Right cardiac atrium (tissue), 5 donors: ENCODE measurements around the gene AIFM3. TPM values are rescaled to one million over a fixed set of nuclear protein-coding genes. Genes with fewer than 3 reads are reported as not detected.
A peak's percentile ranks its signal among the peaks of the same experiment; 100 is the strongest.

Experiments used
- ATAC-seq, 2 donors: fragments of 200-7000 bp; cut with Tn5 transposase; one replicate each; pipeline versions ENCODE4 v1.8.0 to v1.9.1; 2020; ENCODE audit warnings: moderate library complexity in 2 of 2, mild to moderate bottlenecking in 1 of 2
- DNase-seq, 3 donors: peaks; one replicate each; pipeline ENCODE4 v3.0.0-alpha.2; 2020
- H3K27ac ChIP-seq: one replicate; pipeline ENCODE4 v1.5.1; 2013; ENCODE audit warnings: mild to moderate bottlenecking, low read length, control low read depth, moderate library complexity
- H3K27me3 ChIP-seq: one replicate; pipeline ENCODE4 v1.6.1; 2013; ENCODE audit not compliant: control insufficient read depth, insufficient read depth
- H3K4me1 ChIP-seq: one replicate; pipeline ENCODE4 v1.6.1; 2013; ENCODE audit warnings: low read length; ENCODE audit not compliant: control insufficient read depth, insufficient read depth
- H3K4me3 ChIP-seq: one replicate; pipeline ENCODE4 v1.5.1; 2013; ENCODE audit warnings: low read length, control low read depth
- H3K9me3 ChIP-seq: one replicate; pipeline ENCODE4 v1.6.1; 2013; ENCODE audit warnings: low read length; ENCODE audit not compliant: control insufficient read depth
- WGBS: extraction: QIAGEN DNeasy Blood & Tissue Kit; methylation state at CpG from one replicate; pipeline ENCODE4 v1.1.7; 2013; 5-methylcytosine and 5-hydroxymethylcytosine counted together
- intact Hi-C, 4 donors: fragments of 100-400 bp; cut with DNase I; formaldehyde crosslinking; loops; one replicate each; pipeline versions ENCODE4 v1.11.0 to v1.14.0; 2022 to 2023
- polyA plus RNA-seq: library from polyadenylated mRNA; stranded (reverse); fragments of 200-250 nt; gene quantifications from one replicate; pipeline ENCODE4 v1.2.3, GENCODE V29; 2013
- total RNA-seq, 4 donors: library from RNA; stranded (reverse); fragmentation: NEBNext Ultra II Directional; extraction: Animal tissue kit (Norgen Biotek cat#: 25700); gene quantifications; one replicate each; pipeline ENCODE4 v1.2.1, GENCODE V29; 2021
- donor health status: healthy with polysubstance abuse.
- donor health status: DM: no; HTN: yes; CAD: no.
- donor health status: DM: no; HTN: no; CAD: no.
- donor health status: DM: no; HTN: yes; CAD: no; lungs with severe emphysema.
- donor health status: DM: yes; HTN: yes; CAD: no.

Gene AIFM3
- total and polyA plus RNA-seq, 5 donors: 1.0 to 2.1 (median 1.4) TPM

- no peaks in the 10 kb centered on the region for H3K9me3 ChIP-seq
- peak overlapping the region; percentile 22 for H3K27ac ChIP-seq
- ATAC-seq: peak; percentile 93 to 94
- intact Hi-C loops: loop anchor here in 1 of 4 donors (10.0 kb wide), 1 partner anchor 129 kb away; no protein-coding TSS in a partner anchor
- peak; percentile 94 to 98 (median 98) for DNase-seq
- peak overlapping the region; percentile 19 for H3K4me3 ChIP-seq
- H3K4me1 ChIP-seq: peaks cover 10% of the 10 kb centered on the region
- WGBS: under 1% methylated on average over 40 of the region's 40 CpGs
- H3K27me3 ChIP-seq: no peaks in the 10 kb centered on the region
Observed at GRCh38 chr22:21014202-21014725, 47.2 kb downstream of the AIFM3 start.

- ATAC-seq: peak; percentile 81 to 83
Observed at GRCh38 chr22:21014726-21015465, 47.8 kb downstream of the AIFM3 start, which contains the start of gene P2RX6. Gene P2RX6, plus strand, starts transcription at chr22:21015165. Its CDS starts 10 bp downstream, at chr22:21015175.

GRCh38 chr22:21015466-21016006 lies 48.5 kb downstream of the AIFM3 start:
- Histone ChIP-seq H3K4me1 (peaks cover 10% of the 10 kb centered on the region), H3K27ac (peak overlapping the region; percentile 6), H3K27me3 (no peaks in the 10 kb centered on the region), H3K4me3 (no peak overlapping the region), H3K9me3 (no peaks in the 10 kb centered on the region)
- intact Hi-C loops: loop anchor here in 1 of 4 donors (10.0 kb wide), 1 partner anchor 131 kb away; no protein-coding TSS in a partner anchor
- DNase-seq (peak in 2 of 3 donors; percentile 50 to 66), ATAC-seq (no peak)
- 57% methylated on average over 10 of the region's 10 CpGs for WGBS

More at GRCh38 chr22:21014726-21015465, 47.8 kb downstream of the AIFM3 start, which contains the start of gene P2RX6:
- intact Hi-C loops: loop anchor here in 1 of 4 donors (10.0 kb wide), 1 partner anchor 130 kb away; no protein-coding TSS in a partner anchor
- WGBS: 19% methylated on average over 12 of the region's 12 CpGs
- H3K9me3 ChIP-seq: no peaks in the 10 kb centered on the region
- H3K4me3 ChIP-seq: peak within 1 kb of the TSS; percentile 19
- peak; percentile 76 to 91 (median 89) for DNase-seq
- H3K4me1 ChIP-seq: peaks cover 10% of the 10 kb centered on the region
- peak within 1 kb of the TSS; percentile 22 for H3K27ac ChIP-seq
- H3K27me3 ChIP-seq: no peaks in the 10 kb centered on the region

- intact Hi-C loops: loop anchor here in 1 of 4 donors (10.0 kb wide), 1 partner anchor 132 kb away; no protein-coding TSS in a partner anchor
- H3K27me3 ChIP-seq: no peaks in the 10 kb centered on the region
- H3K4me1 ChIP-seq: peaks cover 10% of the 10 kb centered on the region
- 87% methylated on average over 13 of the region's 13 CpGs for WGBS
- no peaks in the 10 kb centered on the region for H3K9me3 ChIP-seq
- DNase-seq (peak in 1 of 3 donors; percentile 33), ATAC-seq (no peak)
- H3K27ac ChIP-seq: no peak overlapping the region
- no peak overlapping the region for H3K4me3 ChIP-seq
Observed at GRCh38 chr22:21016644-21017420, 49.8 kb downstream of the AIFM3 start.

GRCh38 chr22:21018314-21018713 lies 51.3 kb downstream of the AIFM3 start:
- Histone ChIP-seq H3K9me3 (no peaks in the 10 kb centered on the region), H3K27me3 (no peaks in the 10 kb centered on the region), H3K4me3 (no peak overlapping the region), H3K27ac (no peak overlapping the region), H3K4me1 (peaks cover 10% of the 10 kb centered on the region)
- 92% methylated on average over 4 of the region's 4 CpGs for WGBS
- intact Hi-C loops: loop anchor here in 1 of 4 donors (10.0 kb wide), 1 partner anchor 134 kb away; no protein-coding TSS in a partner anchor
- ATAC-seq (no peak), DNase-seq (no peak)

- Histone ChIP-seq H3K4me3 (no peak overlapping the region), H3K9me3 (no peaks in the 10 kb centered on the region), H3K27ac (no peak overlapping the region), H3K4me1 (no peaks in the 10 kb centered on the region), H3K27me3 (no peaks in the 10 kb centered on the region)
- intact Hi-C loops: loop anchor here in 1 of 4 donors (1.0 kb wide), 1 partner anchor 8 kb away; no protein-coding TSS in a partner anchor
- no peak for ATAC-seq
- WGBS: 62% methylated on average over 7 of the region's 7 CpGs
- DNase-seq: peak in 1 of 3 donors; percentile 15
Observed at GRCh38 chr22:21020802-21021429, 53.9 kb downstream of the AIFM3 start.

GRCh38 chr22:21022507-21022906 lies 55.5 kb downstream of the AIFM3 start:
- DNase-seq (peak in 1 of 3 donors; percentile 12), ATAC-seq (no peak)
- intact Hi-C loops: no loop called here
- H3K9me3 ChIP-seq: no peaks in the 10 kb centered on the region
- H3K4me3 ChIP-seq: no peak overlapping the region
- WGBS: 66% methylated on average over 10 of the region's 10 CpGs
- no peak overlapping the region for H3K27ac ChIP-seq
- no peaks in the 10 kb centered on the region for H3K4me1 ChIP-seq
- H3K27me3 ChIP-seq: no peaks in the 10 kb centered on the region

- Histone ChIP-seq H3K4me1 (no peaks in the 10 kb centered on the region), H3K27me3 (no peaks in the 10 kb centered on the region), H3K4me3 (no peak overlapping the region), H3K27ac (no peak overlapping the region), H3K9me3 (no peaks in the 10 kb centered on the region)
- DNase-seq: peak in 1 of 3 donors; percentile 38
- no peak for ATAC-seq
- intact Hi-C loops: no loop called here
- 83% methylated on average over 13 of the region's 13 CpGs for WGBS
Observed at GRCh38 chr22:21022955-21023614, 56.0 kb downstream of the AIFM3 start.

- H3K27me3 ChIP-seq: no peaks in the 10 kb centered on the region
- H3K9me3 ChIP-seq: no peaks in the 10 kb centered on the region
- no peaks in the 10 kb centered on the region for H3K4me1 ChIP-seq
- ATAC-seq: no peak
- WGBS: 71% methylated on average over 8 of the region's 8 CpGs
- H3K27ac ChIP-seq: no peak overlapping the region
- peak in 1 of 3 donors; percentile 31 for DNase-seq
- intact Hi-C loops: no loop called here
- no peak overlapping the region for H3K4me3 ChIP-seq
Observed at GRCh38 chr22:21025266-21025665, 58.2 kb downstream of the AIFM3 start.
